Smooth muscle cell (in vitro differentiated cells): Measurements from ENCODE around the gene MBD3. TPM values are rescaled to one million over a fixed set of nuclear protein-coding genes. Genes with fewer than 3 reads are reported as not detected.

ENCODE experiments used
- DNase-seq: peaks from one replicate; lab custom pipeline; 2025; ENCODE audit not compliant: unreplicated experiment; lab: John Stamatoyannopoulos, UW
- H2AFZ ChIP-seq: fragments of 200-600 bp; sonication (generic); 2 replicates; pipeline ENCODE4 v1.6.0; 2016; ENCODE audit warnings: antibody characterized with exemption, low read depth, mild to moderate bottlenecking
- H3F3A ChIP-seq: fragments of 200-600 bp; sonication (generic); 2 replicates; pipeline ENCODE4 v1.6.0; 2017; ENCODE audit warnings: antibody characterized with exemption, low read depth
- H3K27ac ChIP-seq: fragments of 200-600 bp; sonication (generic); 2 replicates; pipeline ENCODE4 v1.5.1; 2016; ENCODE audit warnings: low read depth, mild to moderate bottlenecking
- H3K27me3 ChIP-seq: fragments of 200-600 bp; sonication (generic); 2 replicates; pipeline ENCODE4 v1.6.1; 2016; ENCODE audit warnings: low read depth, mild to moderate bottlenecking
- H3K36me3 ChIP-seq: fragments of 200-600 bp; sonication (generic); 2 replicates; pipeline ENCODE4 v1.5.1; 2016; ENCODE audit warnings: low read depth
- H3K4me1 ChIP-seq: fragments of 200-600 bp; sonication (generic); 2 replicates; pipeline ENCODE4 v1.5.1; 2016; ENCODE audit warnings: low read depth
- H3K4me2 ChIP-seq: fragments of 200-600 bp; sonication (generic); 2 replicates; pipeline ENCODE4 v1.6.0; 2016; ENCODE audit warnings: mild to moderate bottlenecking
- H3K4me3 ChIP-seq: fragments of 200-600 bp; sonication (generic); 2 replicates; pipeline ENCODE4 v1.5.1; 2016; ENCODE audit warnings: mild to moderate bottlenecking
- H3K79me2 ChIP-seq: fragments of 200-600 bp; sonication (generic); 2 replicates; pipeline ENCODE4 v1.6.0; 2016; ENCODE audit warnings: low read depth, mild to moderate bottlenecking
- H3K9ac ChIP-seq: fragments of 200-600 bp; sonication (generic); 2 replicates; pipeline ENCODE4 v1.6.0; 2016; ENCODE audit warnings: low read depth
- H3K9me3 ChIP-seq: fragments of 200-600 bp; sonication (generic); replicated peaks from 2 replicates; pipeline ENCODE4 v1.5.1; 2016; ENCODE audit warnings: low read depth
- H4K20me1 ChIP-seq: fragments of 200-600 bp; sonication (generic); 2 replicates; pipeline ENCODE4 v1.6.0; 2016; ENCODE audit warnings: low read depth
- WGBS: methylation state at CpG from one replicate; pipeline ENCODE4 v1.1.7; 2016; ENCODE audit warnings: low lambda C conversion rate; 5-methylcytosine and 5-hydroxymethylcytosine counted together
- polyA plus RNA-seq: library from polyadenylated mRNA; unstranded; fragments of >200 nt; fragmentation: Nextera tagmentation; extraction: Ambion mirVana; gene quantifications from 2 replicates; pipeline ENCODE4 v1.2.1, GENCODE V29; 2016
- total RNA-seq: library from RNA; depleted of rRNA; stranded (reverse); fragments of >200 nt; gene quantifications from 2 replicates; pipeline ENCODE4 v1.2.3, GENCODE V29; 2014
- TF ChIP-seq, protein P1 (sequence below): fragments of 200-600 bp; sonication (generic); IDR thresholded peaks from 2 replicates; pipeline ENCODE4 v1.5.1; 2017; ENCODE audit warnings: borderline replicate concordance, mild to moderate bottlenecking, antibody characterized with exemption; ENCODE audit not compliant: insufficient read depth, poor library complexity, severe bottlenecking

Gene MBD3
- total and polyA plus RNA-seq, 2 experiments from 2014 or later: 40.3 to 47.3 TPM

- Histone ChIP-seq H3K9me3 (no peaks in the 10 kb centered on the region), H3F3A (peaks cover 4% of the 10 kb centered on the region), H3K4me2 (no peak overlapping the region), H3K36me3 (no peaks in the 10 kb centered on the region), H3K4me3 (no peak overlapping the region), H3K27ac (no peak overlapping the region), H2AFZ (no peak overlapping the region), H3K79me2 (peaks cover 60% of the 10 kb centered on the region), H4K20me1 (peaks cover 61% of the 10 kb centered on the region), H3K27me3 (no peaks in the 10 kb centered on the region), H3K9ac (no peak overlapping the region), H3K4me1 (no peaks in the 10 kb centered on the region)
- 96% methylated on average over 14 of the region's 14 CpGs for WGBS
- DNase-seq: no peak
- TF ChIP-seq, protein P1, sequence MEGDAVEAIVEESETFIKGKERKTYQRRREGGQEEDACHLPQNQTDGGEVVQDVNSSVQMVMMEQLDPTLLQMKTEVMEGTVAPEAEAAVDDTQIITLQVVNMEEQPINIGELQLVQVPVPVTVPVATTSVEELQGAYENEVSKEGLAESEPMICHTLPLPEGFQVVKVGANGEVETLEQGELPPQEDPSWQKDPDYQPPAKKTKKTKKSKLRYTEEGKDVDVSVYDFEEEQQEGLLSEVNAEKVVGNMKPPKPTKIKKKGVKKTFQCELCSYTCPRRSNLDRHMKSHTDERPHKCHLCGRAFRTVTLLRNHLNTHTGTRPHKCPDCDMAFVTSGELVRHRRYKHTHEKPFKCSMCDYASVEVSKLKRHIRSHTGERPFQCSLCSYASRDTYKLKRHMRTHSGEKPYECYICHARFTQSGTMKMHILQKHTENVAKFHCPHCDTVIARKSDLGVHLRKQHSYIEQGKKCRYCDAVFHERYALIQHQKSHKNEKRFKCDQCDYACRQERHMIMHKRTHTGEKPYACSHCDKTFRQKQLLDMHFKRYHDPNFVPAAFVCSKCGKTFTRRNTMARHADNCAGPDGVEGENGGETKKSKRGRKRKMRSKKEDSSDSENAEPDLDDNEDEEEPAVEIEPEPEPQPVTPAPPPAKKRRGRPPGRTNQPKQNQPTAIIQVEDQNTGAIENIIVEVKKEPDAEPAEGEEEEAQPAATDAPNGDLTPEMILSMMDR: no peak
Observed at GRCh38 chr19:1601613-1602064, 9.0 kb upstream of the MBD3 start.

- no peak overlapping the region for H3K4me3 ChIP-seq
- no peaks in the 10 kb centered on the region for H3K9me3 ChIP-seq
- peaks cover 61% of the 10 kb centered on the region for H4K20me1 ChIP-seq
- H3K4me2 ChIP-seq: no peak overlapping the region
- H3K36me3 ChIP-seq: no peaks in the 10 kb centered on the region
- H2AFZ ChIP-seq: no peak overlapping the region
- no peaks in the 10 kb centered on the region for H3F3A ChIP-seq
- H3K27ac ChIP-seq: no peak overlapping the region
- no peaks in the 10 kb centered on the region for H3K4me1 ChIP-seq
- DNase-seq: no peak
- WGBS: 96% methylated on average over 15 of the region's 15 CpGs
- H3K9ac ChIP-seq: no peak overlapping the region
- H3K27me3 ChIP-seq: no peaks in the 10 kb centered on the region
- H3K79me2 ChIP-seq: peaks cover 52% of the 10 kb centered on the region
- TF ChIP-seq, protein P1: no peak
Observed at GRCh38 chr19:1599460-1599846, 6.8 kb upstream of the MBD3 start.

DNA sequence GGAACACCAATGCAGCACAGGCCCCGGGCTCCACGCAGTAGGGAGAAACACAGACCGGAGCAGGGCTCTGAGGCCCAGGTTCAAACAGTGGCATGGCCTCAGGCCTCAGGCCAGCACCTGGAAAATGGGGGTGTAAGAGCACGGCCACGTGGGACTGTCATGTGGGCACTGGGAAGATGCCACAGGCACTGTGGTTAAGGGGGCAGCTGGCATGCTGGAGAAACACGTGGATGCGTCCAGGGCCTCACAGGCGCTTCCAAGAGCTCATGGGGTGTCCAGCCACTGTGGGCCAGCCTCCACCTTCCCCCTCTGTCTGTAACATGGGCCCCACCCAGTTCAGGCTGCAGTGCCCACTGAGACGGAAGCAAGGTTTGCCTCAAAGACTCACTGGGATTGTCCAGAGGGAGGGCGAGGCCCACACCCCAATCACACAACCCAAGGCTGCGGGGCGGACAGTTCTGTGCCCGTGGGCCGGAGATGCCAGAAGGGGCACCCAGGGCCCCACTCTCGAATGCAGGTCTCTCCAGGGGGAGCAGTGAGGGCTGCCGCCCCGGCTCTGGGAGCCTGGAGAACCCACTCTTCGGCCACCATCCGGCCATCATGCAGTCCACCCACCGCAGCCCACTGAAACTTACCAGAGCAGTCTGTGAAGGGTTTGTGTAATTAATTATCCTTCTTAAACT is 6.3 kb upstream of the MBD3 start:
- H3K4me3 ChIP-seq: no peak overlapping the region
- no peaks in the 10 kb centered on the region for H3K9me3 ChIP-seq
- H3K9ac ChIP-seq: no peak overlapping the region
- H3K4me2 ChIP-seq: no peak overlapping the region
- H3K79me2 ChIP-seq: peaks cover 47% of the 10 kb centered on the region
- no peaks in the 10 kb centered on the region for H3K4me1 ChIP-seq
- no peaks in the 10 kb centered on the region for H3K36me3 ChIP-seq
- DNase-seq: no peak
- no peaks in the 10 kb centered on the region for H3F3A ChIP-seq
- no peak overlapping the region for H3K27ac ChIP-seq
- no peak overlapping the region for H2AFZ ChIP-seq
- peaks cover 57% of the 10 kb centered on the region for H4K20me1 ChIP-seq
- WGBS: 97% methylated on average over 20 of the region's 20 CpGs
- TF ChIP-seq, protein P1: no peak
- H3K27me3 ChIP-seq: no peaks in the 10 kb centered on the region

- H3K27me3 ChIP-seq: no peaks in the 10 kb centered on the region
- H3K4me2 ChIP-seq: peak overlapping the region; percentile 87
- WGBS: 80% methylated on average over 9 of the region's 10 CpGs
- peaks cover 37% of the 10 kb centered on the region for H3K79me2 ChIP-seq
- peaks cover 40% of the 10 kb centered on the region for H4K20me1 ChIP-seq
- H3K4me3 ChIP-seq: peak overlapping the region; percentile 50
- H3K4me1 ChIP-seq: no peaks in the 10 kb centered on the region
- no peak overlapping the region for H3K27ac ChIP-seq
- TF ChIP-seq, protein P1: no peak
- H2AFZ ChIP-seq: no peak overlapping the region
- no peak for DNase-seq
- no peaks in the 10 kb centered on the region for H3K36me3 ChIP-seq
- no peak overlapping the region for H3K9ac ChIP-seq
- no peaks in the 10 kb centered on the region for H3K9me3 ChIP-seq
- no peaks in the 10 kb centered on the region for H3F3A ChIP-seq
Observed at GRCh38 chr19:1593501-1593772, 772 bp upstream of the MBD3 start.
